Ectodermal cell (in vitro differentiated cells): Measurements from ENCODE around the gene ZNF766. TPM values are rescaled to one million over a fixed set of nuclear protein-coding genes. Genes with fewer than 3 reads are reported as not detected.

Source experiments
- H3K27ac ChIP-seq: 2 replicates; pipeline ENCODE4 v1.7.0; 2013; ENCODE audit warnings: mild to moderate bottlenecking, low read depth, low read length; ENCODE audit not compliant: insufficient read depth, poor library complexity, severe bottlenecking
- H3K27me3 ChIP-seq: 2 replicates; pipeline ENCODE4 v1.7.0; 2013; ENCODE audit warnings: mild to moderate bottlenecking, low read length; ENCODE audit not compliant: insufficient read depth, control insufficient read depth, poor library complexity, severe bottlenecking
- H3K36me3 ChIP-seq: one replicate; pipeline ENCODE4 v1.7.0; 2013; ENCODE audit warnings: low read length; ENCODE audit not compliant: control insufficient read depth, insufficient read depth
- H3K4me1 ChIP-seq: one replicate; pipeline ENCODE4 v1.7.0; 2013; ENCODE audit warnings: low read length; ENCODE audit not compliant: control insufficient read depth, insufficient read depth
- H3K4me3 ChIP-seq: 2 replicates; pipeline ENCODE4 v1.7.0; 2013; ENCODE audit warnings: low read depth, low read length, control low read depth; ENCODE audit not compliant: insufficient read depth
- H3K9me3 ChIP-seq: 2 replicates; pipeline ENCODE4 v1.7.0; 2013; ENCODE audit warnings: mild to moderate bottlenecking, low read length, moderate library complexity; ENCODE audit not compliant: control insufficient read depth
- WGBS, 2 experiments: methylation state at CpG; one replicate each; pipeline ENCODE4 v1.1.7; 2013; ENCODE audit warnings: missing lambda C conversion rate in 2 of 2; 5-methylcytosine and 5-hydroxymethylcytosine counted together
- polyA plus RNA-seq, 4 experiments: library from polyadenylated mRNA; stranded (reverse); fragments of 50-300 nt; gene quantifications; one replicate each; pipeline ENCODE4 v1.2.3, GENCODE V29; 2013

ZNF766 gene
- polyA plus RNA-seq (2013, experiment 1 of 4) = 25.5 TPM
- 34.0 TPM for polyA plus RNA-seq (2013, experiment 2 of 4)
- 25.3 TPM for polyA plus RNA-seq (2013, experiment 3 of 4)
- polyA plus RNA-seq (2013, experiment 4 of 4) = 28.1 TPM

DNA sequence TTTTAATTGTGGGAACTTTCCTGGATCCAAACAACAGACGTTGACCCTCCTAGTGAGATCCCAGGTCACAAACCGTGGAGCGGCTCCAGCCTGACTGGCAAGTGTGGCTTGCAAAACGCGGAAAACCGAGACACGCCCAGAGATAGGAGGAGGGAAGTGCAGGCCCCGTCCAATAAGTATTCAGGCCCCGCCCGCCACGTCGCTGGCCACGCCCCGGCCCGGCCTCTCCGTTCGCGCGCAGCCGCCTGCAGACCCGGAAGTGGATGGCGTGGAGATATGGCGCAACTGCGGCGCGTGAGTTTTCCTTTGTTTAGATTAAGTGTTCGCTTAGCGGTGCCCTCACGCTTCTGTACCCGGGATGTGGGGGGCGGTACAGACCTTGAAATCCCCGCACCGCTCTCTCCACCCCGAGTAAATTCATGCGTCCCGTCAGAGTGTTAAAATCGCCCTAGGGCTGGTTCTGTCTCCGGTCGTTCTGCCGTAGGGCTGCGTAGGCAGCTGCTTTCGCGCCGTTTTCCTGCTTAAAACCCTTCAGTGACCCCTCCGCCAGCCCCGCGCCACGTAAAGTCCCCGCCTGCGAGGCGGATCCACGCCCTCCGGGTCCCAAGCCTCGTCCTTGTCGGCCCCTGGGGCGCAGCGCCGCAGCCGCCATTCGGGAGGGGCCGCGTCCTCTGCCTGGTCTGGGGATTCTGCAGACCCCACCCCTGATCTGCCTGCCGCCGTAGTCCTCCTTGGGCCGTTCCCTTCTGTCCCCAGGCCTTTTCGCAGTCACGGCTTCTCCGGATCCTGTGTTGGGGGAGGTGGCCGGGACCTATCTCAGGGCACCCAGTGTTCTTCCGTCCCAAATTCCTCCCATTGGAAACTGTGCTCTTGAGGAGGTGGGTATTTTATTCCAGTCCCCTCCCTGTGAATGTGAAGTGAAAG is at the start of gene ZNF766:
TSS of gene ZNF766 (plus strand) at position 250 of the 924 bp plus-strand sequence. CDS start at position 277, 27 bp downstream.
- Histone ChIP-seq H3K27ac (peak within 1 kb of the TSS; percentile 94), H3K9me3 (no peaks in the 10 kb centered on the region), H3K4me3 (peak within 1 kb of the TSS; percentile 99), H3K27me3 (no peaks in the 10 kb centered on the region), H3K36me3 (peaks cover 10% of the 10 kb centered on the region), H3K4me1 (no peaks in the 10 kb centered on the region)
- WGBS, 2 experiments = 0% methylated on average over 70 of the region's 70 CpGs

DNA sequence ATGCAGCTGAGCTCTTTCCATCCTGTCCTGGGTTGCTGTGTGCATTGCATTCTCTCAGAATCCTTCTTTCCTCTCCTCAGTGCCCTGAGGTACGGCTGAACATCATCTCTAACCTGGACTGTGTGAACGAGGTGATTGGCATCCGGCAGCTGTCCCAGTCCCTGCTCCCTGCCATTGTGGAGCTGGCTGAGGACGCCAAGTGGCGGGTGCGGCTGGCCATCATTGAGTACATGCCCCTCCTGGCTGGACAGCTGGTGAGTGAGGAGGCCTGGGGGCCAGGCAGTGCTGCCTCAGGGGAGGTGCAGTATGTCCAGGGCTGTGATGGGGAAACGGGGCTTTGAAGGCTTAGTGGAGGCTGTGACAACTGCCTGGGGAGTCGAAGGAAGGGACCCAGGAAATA is 49.8 kb upstream of the ZNF766 start:
- 95 to 97% methylated on average over 8 of the region's 8 CpGs for WGBS, 2 experiments
- Histone ChIP-seq H3K9me3 (no peaks in the 10 kb centered on the region), H3K4me1 (no peaks in the 10 kb centered on the region), H3K4me3 (no peak overlapping the region), H3K36me3 (peaks cover 80% of the 10 kb centered on the region), H3K27me3 (no peaks in the 10 kb centered on the region), H3K27ac (no peak overlapping the region)

DNA sequence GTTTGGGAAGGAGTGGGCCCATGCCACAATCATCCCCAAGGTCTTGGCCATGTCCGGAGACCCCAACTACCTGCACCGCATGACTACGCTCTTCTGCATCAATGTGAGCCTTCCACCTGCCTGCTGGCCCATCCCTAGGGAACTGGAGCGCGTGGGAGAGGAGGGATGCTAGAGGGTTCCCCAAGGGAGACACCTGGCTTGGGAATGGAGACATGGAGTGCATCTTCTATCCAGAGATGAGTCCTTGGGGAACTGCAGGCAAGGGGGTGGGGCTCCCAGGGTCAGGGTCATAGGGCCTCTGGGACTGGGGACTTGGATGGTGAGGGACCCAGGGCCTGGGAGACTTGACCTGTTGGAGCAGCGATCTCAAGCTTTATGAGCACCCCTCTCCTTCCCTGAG is 48.4 kb upstream of the ZNF766 start:
- Histone ChIP-seq H3K9me3 (no peaks in the 10 kb centered on the region), H3K4me1 (no peaks in the 10 kb centered on the region), H3K27ac (no peak overlapping the region), H3K4me3 (no peak overlapping the region), H3K27me3 (no peaks in the 10 kb centered on the region), H3K36me3 (peaks cover 81% of the 10 kb centered on the region)
- 97 to 98% methylated on average over 6 of the region's 6 CpGs for WGBS, 2 experiments

GRCh38 chr19:52221831-52222375 is 47.5 kb upstream of the ZNF766 start:
- Histone ChIP-seq H3K36me3 (peaks cover 82% of the 10 kb centered on the region), H3K9me3 (no peaks in the 10 kb centered on the region), H3K4me1 (no peaks in the 10 kb centered on the region), H3K4me3 (no peak overlapping the region), H3K27ac (no peak overlapping the region), H3K27me3 (no peaks in the 10 kb centered on the region)
- WGBS, 2 experiments = 93 to 97% methylated on average over 7 of the region's 7 CpGs

DNA sequence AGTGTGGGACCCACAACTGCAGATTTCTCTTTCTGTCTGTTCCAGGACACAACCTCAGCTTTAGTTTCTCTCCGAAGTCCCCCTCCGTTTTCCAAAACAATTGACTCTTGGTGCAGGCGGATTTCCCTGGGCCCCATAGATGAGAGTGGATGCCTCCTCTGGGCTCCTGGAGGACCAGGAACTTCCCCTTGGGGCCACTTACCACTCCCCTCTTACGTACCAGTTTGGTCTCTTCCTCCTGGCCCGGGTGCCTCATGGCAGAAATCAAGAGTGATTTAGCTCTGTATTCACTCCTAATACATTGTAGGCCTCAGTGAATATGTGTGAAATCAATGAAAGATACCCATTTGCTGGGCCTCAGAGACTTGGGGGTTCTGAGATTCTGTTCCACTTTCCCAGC is 45.2 kb upstream of the ZNF766 start:
- no peaks in the 10 kb centered on the region for H3K4me1 ChIP-seq
- H3K4me3 ChIP-seq = no peak overlapping the region
- no peaks in the 10 kb centered on the region for H3K27me3 ChIP-seq
- 89 to 95% methylated on average over 5 of the region's 5 CpGs for WGBS, 2 experiments
- H3K36me3 ChIP-seq = peaks cover 74% of the 10 kb centered on the region
- no peaks in the 10 kb centered on the region for H3K9me3 ChIP-seq
- no peak overlapping the region for H3K27ac ChIP-seq

GRCh38 chr19:52226652-52227051 is 42.7 kb upstream of the ZNF766 start:
- no peak overlapping the region for H3K27ac ChIP-seq
- H3K27me3 ChIP-seq = no peaks in the 10 kb centered on the region
- 95 to 97% methylated on average over 4 of the region's 4 CpGs for WGBS, 2 experiments
- peaks cover 51% of the 10 kb centered on the region for H3K36me3 ChIP-seq
- H3K9me3 ChIP-seq = no peaks in the 10 kb centered on the region
- H3K4me3 ChIP-seq = no peak overlapping the region
- H3K4me1 ChIP-seq = no peaks in the 10 kb centered on the region

- Histone ChIP-seq H3K4me1 (no peaks in the 10 kb centered on the region), H3K27me3 (no peaks in the 10 kb centered on the region), H3K27ac (no peak overlapping the region), H3K36me3 (peaks cover 44% of the 10 kb centered on the region), H3K9me3 (no peaks in the 10 kb centered on the region), H3K4me3 (no peak overlapping the region)
- WGBS, 2 experiments = 93 to 94% methylated on average over 10 of the region's 10 CpGs
Measured at GRCh38 chr19:52227196-52227940, 42.0 kb upstream of the ZNF766 start.

GRCh38 chr19:52227980-52228379 is 41.4 kb upstream of the ZNF766 start:
- peaks cover 37% of the 10 kb centered on the region for H3K36me3 ChIP-seq
- H3K27ac ChIP-seq = no peak overlapping the region
- no peaks in the 10 kb centered on the region for H3K4me1 ChIP-seq
- WGBS, 2 experiments = 94 to 95% methylated on average over 5 of the region's 5 CpGs
- no peaks in the 10 kb centered on the region for H3K27me3 ChIP-seq
- H3K4me3 ChIP-seq = no peak overlapping the region
- no peaks in the 10 kb centered on the region for H3K9me3 ChIP-seq

DNA sequence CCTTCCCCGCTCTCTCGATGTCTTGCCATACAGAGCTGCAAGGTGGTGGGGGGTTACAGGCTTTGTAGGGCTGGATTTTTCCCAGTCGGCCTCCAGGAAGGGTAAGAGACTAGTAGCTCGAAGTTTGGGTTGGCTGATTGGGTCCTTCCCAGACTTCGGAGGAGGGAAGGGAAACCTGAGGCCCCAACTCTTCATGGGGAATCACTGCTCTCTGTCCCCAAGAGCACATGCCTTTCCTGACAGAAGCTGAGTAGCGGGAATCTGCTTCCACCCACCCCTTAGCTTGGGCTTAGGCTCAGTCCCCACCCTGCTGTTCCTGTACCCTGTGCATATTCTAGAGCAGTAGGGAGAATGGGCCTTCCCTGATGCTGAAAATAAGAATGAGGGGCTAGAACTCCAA is 39.9 kb upstream of the ZNF766 start:
- Histone ChIP-seq H3K4me3 (no peak overlapping the region), H3K36me3 (peaks cover 22% of the 10 kb centered on the region), H3K27me3 (no peaks in the 10 kb centered on the region), H3K4me1 (no peaks in the 10 kb centered on the region), H3K9me3 (no peaks in the 10 kb centered on the region), H3K27ac (no peak overlapping the region)
- WGBS, 2 experiments = 95 to 96% methylated on average over 6 of the region's 6 CpGs

- H3K27me3 ChIP-seq = no peaks in the 10 kb centered on the region
- H3K4me1 ChIP-seq = no peaks in the 10 kb centered on the region
- peaks cover 17% of the 10 kb centered on the region for H3K36me3 ChIP-seq
- H3K9me3 ChIP-seq = no peaks in the 10 kb centered on the region
- no peak overlapping the region for H3K27ac ChIP-seq
- H3K4me3 ChIP-seq = no peak overlapping the region
- WGBS, 2 experiments = 94 to 97% methylated on average over 1 of the region's 1 CpG
Measured at GRCh38 chr19:52230685-52231084, 38.7 kb upstream of the ZNF766 start.
